Bronchial epithelial cell (primary cell): ENCODE data around the gene GANAB. TPM values are rescaled to one million over a fixed set of nuclear protein-coding genes. Genes with fewer than 3 reads are reported as not detected.
A peak's percentile ranks its signal among the peaks of the same experiment; 100 is the strongest.

ENCODE experiments used
- DNase-seq: peaks from one replicate; pipeline ENCODE4 v3.0.0-alpha.2; 2010; ENCODE audit warnings: low read depth
- FAIRE-seq: peaks from 2 replicates; lab custom pipeline; 2011; peaks lifted over from hg19 to GRCh38; lab: Jason Lieb, UNC
- H3K27me3 ChIP-seq: 2 replicates; pipeline ENCODE4 v1.5.1; 2011; ENCODE audit warnings: low read length; ENCODE audit not compliant: control insufficient read depth, insufficient read depth
- H3K36me3 ChIP-seq: 2 replicates; pipeline ENCODE4 v1.5.1; 2011; ENCODE audit warnings: low read length; ENCODE audit not compliant: control insufficient read depth, insufficient read depth
- H3K4me3 ChIP-seq: 2 replicates; pipeline ENCODE4 v1.5.1; 2011; ENCODE audit warnings: mild to moderate bottlenecking, low read depth, low read length, control low read depth
- total RNA-seq: library from RNA; depleted of rRNA; stranded (reverse); fragments of >200 nt; gene quantifications from 2 replicates; pipeline ENCODE4 v1.2.1, GENCODE V29; 2014
- TF ChIP-seq, protein P1 (sequence below): IDR thresholded peaks from 2 replicates; pipeline ENCODE4 v1.5.1; 2011; ENCODE audit warnings: mild to moderate bottlenecking, moderate library complexity, low read length, control low read depth, inconsistent platforms; ENCODE audit not compliant: insufficient read depth, severe bottlenecking

Gene GANAB
- total RNA-seq, 1 donor from 2014 or later = 138 TPM

DNA sequence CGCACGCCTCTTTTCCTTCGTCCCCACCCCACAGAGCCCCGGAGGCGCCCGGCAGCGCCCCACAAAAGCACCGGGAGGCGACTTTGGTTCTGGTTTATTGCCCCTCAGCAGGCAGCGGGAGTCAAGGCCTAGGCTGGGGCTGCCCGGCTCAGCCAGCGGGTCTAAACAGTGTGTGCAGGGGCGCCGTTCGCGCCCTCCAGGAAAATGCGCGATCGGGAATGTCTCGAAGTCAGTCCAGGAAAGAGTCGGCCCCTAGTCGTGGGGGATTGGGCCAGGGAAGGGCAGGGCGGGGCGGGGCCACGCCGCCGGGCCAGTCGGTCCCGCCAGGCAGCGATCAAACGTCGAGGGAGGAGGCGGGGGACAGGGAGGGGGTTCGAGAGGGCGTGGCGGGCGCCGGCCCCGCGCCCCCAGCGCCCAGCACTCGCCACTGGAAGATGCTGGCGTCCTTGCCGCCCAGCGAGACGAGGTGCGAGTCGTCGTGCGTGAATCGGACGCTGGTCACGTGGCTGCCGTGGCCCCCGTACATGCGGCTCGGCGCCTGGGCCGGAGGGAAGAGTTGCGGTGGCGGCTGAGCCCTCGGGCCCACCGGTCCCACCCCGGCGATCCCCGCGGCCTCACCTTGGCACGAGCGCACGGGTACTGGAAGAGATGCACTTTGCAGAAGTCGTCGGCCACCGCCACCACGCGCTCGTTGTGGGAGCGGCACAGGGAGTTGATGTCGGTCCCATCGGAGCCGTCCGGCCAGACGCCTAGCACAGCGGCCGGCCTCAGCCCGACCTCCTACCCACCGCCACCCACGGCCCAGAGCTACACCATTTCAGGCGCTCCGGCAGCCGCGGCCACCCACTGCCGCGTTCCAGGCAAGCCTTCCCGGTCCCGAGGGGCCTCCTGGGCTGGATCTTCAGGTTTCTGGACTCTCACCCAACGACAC is 44.0 kb downstream of the GANAB start:
- Histone ChIP-seq H3K36me3 (peaks cover 10% of the 10 kb centered on the region), H3K4me3 (peak overlapping the region; percentile 91), H3K27me3 (no peaks in the 10 kb centered on the region)
- DNase-seq (no peak), FAIRE-seq (no peak)
- TF ChIP-seq, protein P1, sequence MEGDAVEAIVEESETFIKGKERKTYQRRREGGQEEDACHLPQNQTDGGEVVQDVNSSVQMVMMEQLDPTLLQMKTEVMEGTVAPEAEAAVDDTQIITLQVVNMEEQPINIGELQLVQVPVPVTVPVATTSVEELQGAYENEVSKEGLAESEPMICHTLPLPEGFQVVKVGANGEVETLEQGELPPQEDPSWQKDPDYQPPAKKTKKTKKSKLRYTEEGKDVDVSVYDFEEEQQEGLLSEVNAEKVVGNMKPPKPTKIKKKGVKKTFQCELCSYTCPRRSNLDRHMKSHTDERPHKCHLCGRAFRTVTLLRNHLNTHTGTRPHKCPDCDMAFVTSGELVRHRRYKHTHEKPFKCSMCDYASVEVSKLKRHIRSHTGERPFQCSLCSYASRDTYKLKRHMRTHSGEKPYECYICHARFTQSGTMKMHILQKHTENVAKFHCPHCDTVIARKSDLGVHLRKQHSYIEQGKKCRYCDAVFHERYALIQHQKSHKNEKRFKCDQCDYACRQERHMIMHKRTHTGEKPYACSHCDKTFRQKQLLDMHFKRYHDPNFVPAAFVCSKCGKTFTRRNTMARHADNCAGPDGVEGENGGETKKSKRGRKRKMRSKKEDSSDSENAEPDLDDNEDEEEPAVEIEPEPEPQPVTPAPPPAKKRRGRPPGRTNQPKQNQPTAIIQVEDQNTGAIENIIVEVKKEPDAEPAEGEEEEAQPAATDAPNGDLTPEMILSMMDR = peak; percentile 30

DNA sequence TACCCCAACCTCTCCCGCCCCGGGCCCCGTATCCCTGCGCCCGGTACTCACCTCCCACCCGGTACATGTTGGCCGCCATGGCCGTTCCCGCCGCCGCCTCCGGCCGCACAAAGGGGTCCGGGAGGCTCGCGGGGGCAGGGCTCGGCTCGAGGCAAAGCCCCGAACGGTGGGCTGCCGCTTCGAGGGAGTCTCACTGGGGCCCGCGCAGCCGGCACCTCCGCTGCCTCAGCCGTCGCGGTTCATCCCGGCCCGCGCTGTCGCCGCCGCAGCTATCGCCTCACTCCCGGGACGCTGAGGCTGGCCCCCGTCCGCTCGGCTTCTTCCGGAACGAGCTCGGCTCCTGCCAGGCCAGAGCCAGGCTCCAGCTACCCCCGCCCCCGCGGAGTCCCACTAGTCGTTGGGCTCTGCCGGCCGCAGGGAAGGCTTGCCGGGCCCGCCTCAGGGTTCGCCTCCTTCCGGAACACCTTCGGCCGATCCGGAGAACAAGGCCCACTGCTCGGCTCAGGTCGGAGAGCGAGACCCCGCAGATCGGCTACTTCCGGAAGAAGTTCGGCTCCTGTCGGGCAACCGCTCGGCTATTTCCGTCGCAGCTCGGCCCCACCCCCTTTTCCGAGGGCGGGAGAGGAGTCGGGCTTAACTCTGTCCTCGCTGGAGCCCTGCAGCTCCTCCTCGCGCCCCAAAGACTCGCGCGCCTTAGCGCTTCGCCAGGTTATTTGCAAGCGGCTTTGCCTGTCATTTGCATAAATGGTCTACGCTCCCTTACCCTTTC is 44.9 kb downstream of the GANAB start, which contains the start of gene MTA2:
Gene MTA2 (minus strand): TSS at position 494 of the 769 bp plus-strand sequence. CDS start 415 bp downstream, at position 79.
- peak; percentile 92 for DNase-seq
- peak within 1 kb of the TSS; percentile 91 for H3K4me3 ChIP-seq
- H3K27me3 ChIP-seq = no peaks in the 10 kb centered on the region
- peaks cover 12% of the 10 kb centered on the region for H3K36me3 ChIP-seq
- no peak for FAIRE-seq
- TF ChIP-seq, protein P1 = no peak

DNA sequence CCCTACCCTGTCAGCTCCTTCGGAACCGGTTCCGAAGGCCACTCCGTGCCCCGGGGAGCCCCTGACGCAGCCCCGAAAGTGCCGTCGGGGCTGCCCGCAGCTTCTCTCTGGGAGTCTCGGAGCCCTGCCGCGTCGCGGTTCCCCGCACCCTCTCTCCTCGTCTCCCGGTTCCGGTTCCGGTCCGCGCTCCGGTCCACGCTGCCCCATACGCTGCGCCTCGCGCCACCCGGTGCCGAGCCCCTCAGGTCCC is 45.4 kb downstream of the GANAB start:
- DNase-seq (no peak), FAIRE-seq (no peak)
- Histone ChIP-seq H3K27me3 (no peaks in the 10 kb centered on the region), H3K4me3 (peak overlapping the region; percentile 91), H3K36me3 (peaks cover 15% of the 10 kb centered on the region)
- TF ChIP-seq, protein P1 = no peak

DNA sequence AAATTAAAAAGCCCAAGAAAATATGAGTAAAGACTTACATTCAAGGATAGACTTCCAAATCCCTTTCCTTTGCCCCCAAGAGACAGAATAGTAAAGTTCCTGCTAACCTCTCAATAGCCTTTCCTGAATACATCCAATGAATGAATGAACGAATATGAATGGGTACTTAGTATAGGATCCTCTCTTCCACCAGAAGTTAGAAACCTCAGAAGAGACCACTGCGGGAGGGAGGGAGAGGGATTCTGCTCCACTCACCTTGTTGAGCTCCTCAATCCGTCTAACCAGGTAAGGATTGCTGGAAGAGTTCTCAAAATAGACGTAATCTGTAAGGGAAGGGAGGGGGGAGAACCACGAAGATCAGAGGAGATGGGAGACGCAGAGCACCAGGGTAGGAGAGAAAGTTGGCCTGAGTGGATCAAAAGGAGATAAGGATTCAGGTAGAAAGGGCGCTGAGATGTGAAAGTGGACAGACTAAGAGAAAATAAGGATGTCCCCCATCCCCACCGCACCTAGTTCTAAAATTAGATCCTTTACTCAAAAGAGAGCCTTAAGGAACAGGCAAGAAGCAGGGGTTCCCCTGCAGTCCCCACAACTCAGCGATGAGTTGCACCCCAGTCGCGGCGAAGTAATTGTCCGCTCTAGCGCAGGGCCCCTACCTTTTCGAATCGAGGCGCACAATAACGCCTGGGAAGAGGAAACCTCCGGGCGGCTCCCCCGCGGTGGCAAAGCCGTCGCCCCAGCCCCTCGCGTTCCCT is 45.9 kb downstream of the GANAB start:
- FAIRE-seq (no peak), DNase-seq (peak; percentile 31)
- Histone ChIP-seq H3K4me3 (peak overlapping the region; percentile 91), H3K36me3 (peaks cover 18% of the 10 kb centered on the region), H3K27me3 (no peaks in the 10 kb centered on the region)
- TF ChIP-seq, protein P1 = no peak

DNA sequence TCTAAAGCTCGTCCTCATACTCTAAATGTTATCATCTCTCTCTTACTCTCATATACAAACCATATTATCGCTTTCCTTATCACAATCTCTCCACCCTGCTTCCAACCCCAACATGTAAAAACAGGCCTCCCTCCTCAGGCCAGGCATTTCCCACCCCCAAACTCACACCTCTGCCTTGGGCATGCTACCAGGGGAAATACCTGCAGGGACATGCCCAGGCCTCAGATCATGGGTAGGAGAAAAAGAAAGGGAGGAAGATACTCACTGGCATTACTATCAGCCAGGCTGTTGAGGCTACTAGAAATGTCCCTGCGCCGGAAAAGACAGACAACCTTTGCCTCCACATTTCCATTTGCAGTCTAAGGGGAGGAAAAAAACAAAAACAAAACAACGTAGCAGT is 46.5 kb downstream of the GANAB start:
- TF ChIP-seq, protein P1 = no peak
- Histone ChIP-seq H3K36me3 (peaks cover 19% of the 10 kb centered on the region), H3K4me3 (peak overlapping the region; percentile 91), H3K27me3 (no peaks in the 10 kb centered on the region)
- peak; percentile 97 for DNase-seq
- FAIRE-seq = no peak
